H7 (cell line): Measurements from ENCODE around the gene CCDC195. TPM values are rescaled to one million over a fixed set of nuclear protein-coding genes. Genes with fewer than 3 reads are reported as not detected.

ENCODE experiments used
- DNase-seq: peaks from one replicate; pipeline ENCODE4 v3.0.0; 2012
- H3K27me3 ChIP-seq: 2 replicates; pipeline ENCODE4 v1.6.0; 2011; ENCODE audit warnings: mild to moderate bottlenecking, low read length; ENCODE audit not compliant: control insufficient read depth, insufficient read depth
- H3K36me3 ChIP-seq: replicated peaks from 2 replicates; pipeline ENCODE4 v1.5.1; 2011; ENCODE audit warnings: low read length; ENCODE audit not compliant: control insufficient read depth, insufficient read depth
- H3K4me3 ChIP-seq: 2 replicates; pipeline ENCODE4 v1.5.1; 2011; ENCODE audit warnings: low read depth, mild to moderate bottlenecking, control low read depth, low read length, moderate library complexity; ENCODE audit not compliant: insufficient read depth
- total RNA-seq: library from RNA; depleted of rRNA; stranded (reverse); fragments of >200 nt; shearing (Covaris generic); gene quantifications from 2 replicates; pipeline ENCODE4 v1.2.3, GENCODE V29; 2014

The CCDC195 gene
- total RNA-seq, 1 experiment from 2014 or later = not detected

GRCh38 chr2:224722250-224722649 lies 6.1 kb upstream of the CCDC195 start:
- DNase-seq = no peak
- H3K36me3 ChIP-seq = no peaks in the 10 kb centered on the region
- no peaks in the 10 kb centered on the region for H3K27me3 ChIP-seq
- no peak overlapping the region for H3K4me3 ChIP-seq

- no peak overlapping the region for H3K4me3 ChIP-seq
- no peaks in the 10 kb centered on the region for H3K36me3 ChIP-seq
- H3K27me3 ChIP-seq = no peaks in the 10 kb centered on the region
Observed at GRCh38 chr2:224716921-224717320, 756 bp upstream of the CCDC195 start.

GRCh38 chr2:224711859-224712665 lies 4.1 kb downstream of the CCDC195 start:
- H3K27me3 ChIP-seq = no peaks in the 10 kb centered on the region
- no peaks in the 10 kb centered on the region for H3K36me3 ChIP-seq
- H3K4me3 ChIP-seq = no peak overlapping the region
- no peak for DNase-seq

More at GRCh38 chr2:224716921-224717320, 756 bp upstream of the CCDC195 start:
- DNase-seq = no peak

GRCh38 chr2:224711381-224711780 lies 4.8 kb downstream of the CCDC195 start:
- Histone ChIP-seq H3K27me3 (no peaks in the 10 kb centered on the region), H3K36me3 (no peaks in the 10 kb centered on the region), H3K4me3 (no peak overlapping the region)
- DNase-seq = no peak

DNA sequence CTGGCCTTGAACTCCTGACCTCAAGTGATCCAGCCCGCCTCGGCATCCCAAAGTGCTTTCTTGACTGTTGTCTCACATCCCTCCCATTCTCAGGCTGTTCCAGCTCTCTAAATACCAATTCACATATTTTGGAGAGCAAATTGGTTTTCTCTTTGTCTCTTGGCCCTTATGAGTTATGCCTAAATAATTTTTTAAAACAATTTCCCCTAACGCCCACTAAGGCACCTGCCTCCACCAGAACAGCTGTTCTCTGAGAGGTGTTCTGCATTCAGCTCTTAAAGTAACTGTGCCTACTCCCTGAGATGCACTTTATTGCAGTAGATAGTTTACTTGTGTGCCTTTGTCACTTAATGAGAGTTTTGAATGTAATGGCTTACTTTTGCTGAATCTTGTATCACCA lies 6.9 kb downstream of the CCDC195 start:
- H3K4me3 ChIP-seq = no peak overlapping the region
- no peaks in the 10 kb centered on the region for H3K27me3 ChIP-seq
- H3K36me3 ChIP-seq = no peaks in the 10 kb centered on the region
- DNase-seq = no peak

- no peak for DNase-seq
- Histone ChIP-seq H3K4me3 (no peak overlapping the region), H3K27me3 (no peaks in the 10 kb centered on the region), H3K36me3 (no peaks in the 10 kb centered on the region)
Observed at GRCh38 chr2:224694502-224694901, 21.7 kb downstream of the CCDC195 start.

GRCh38 chr2:224691563-224691962 lies 24.6 kb downstream of the CCDC195 start:
- no peaks in the 10 kb centered on the region for H3K36me3 ChIP-seq
- DNase-seq = no peak
- H3K27me3 ChIP-seq = no peaks in the 10 kb centered on the region
- H3K4me3 ChIP-seq = no peak overlapping the region

DNA sequence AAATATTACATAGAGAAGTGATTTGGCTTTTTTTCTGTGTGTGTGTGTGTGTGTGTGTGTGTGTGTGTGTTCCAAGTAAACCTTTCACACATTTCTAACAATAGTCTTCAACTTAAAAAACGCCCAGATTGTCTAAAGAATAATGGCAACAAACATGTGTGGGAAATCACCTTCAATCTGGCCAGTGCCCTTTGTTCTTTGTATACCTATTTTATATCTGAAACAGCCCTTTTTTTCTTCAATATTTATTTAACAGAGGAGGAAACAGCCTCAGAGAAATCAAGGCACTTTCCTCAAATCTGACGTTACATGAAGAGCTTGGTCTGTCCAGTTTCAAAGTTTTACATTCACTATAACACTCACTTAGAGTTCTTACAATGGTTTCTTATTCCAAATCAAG lies 25.3 kb downstream of the CCDC195 start:
- H3K27me3 ChIP-seq = no peaks in the 10 kb centered on the region
- DNase-seq = no peak
- H3K4me3 ChIP-seq = no peak overlapping the region
- H3K36me3 ChIP-seq = no peaks in the 10 kb centered on the region

- no peak for DNase-seq
- no peaks in the 10 kb centered on the region for H3K36me3 ChIP-seq
- H3K27me3 ChIP-seq = no peaks in the 10 kb centered on the region
- no peak overlapping the region for H3K4me3 ChIP-seq
Observed at GRCh38 chr2:224689539-224689938, 26.6 kb downstream of the CCDC195 start.

DNA sequence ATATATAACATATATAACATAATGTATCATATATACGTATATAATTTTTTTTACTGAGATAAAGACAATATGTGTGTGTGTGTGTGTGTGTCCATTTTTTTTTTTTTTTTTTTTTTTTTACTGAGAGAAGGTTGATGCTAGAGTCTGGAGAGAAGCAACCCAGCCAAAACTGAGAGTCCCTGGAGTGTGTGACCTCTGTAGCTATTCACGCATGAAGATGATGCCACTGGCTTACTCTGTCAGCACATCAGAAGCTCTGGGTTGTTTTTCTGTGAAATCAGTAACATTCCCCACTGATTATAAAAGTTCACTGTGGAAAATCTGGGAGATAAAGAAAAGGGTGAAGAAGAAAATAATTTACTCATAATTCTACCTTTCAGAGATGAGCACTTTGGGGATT lies 27.2 kb downstream of the CCDC195 start:
- Histone ChIP-seq H3K4me3 (no peak overlapping the region), H3K36me3 (no peaks in the 10 kb centered on the region), H3K27me3 (no peaks in the 10 kb centered on the region)
- DNase-seq = no peak

- H3K36me3 ChIP-seq = no peaks in the 10 kb centered on the region
- no peak for DNase-seq
- no peaks in the 10 kb centered on the region for H3K27me3 ChIP-seq
- no peak overlapping the region for H3K4me3 ChIP-seq
Observed at GRCh38 chr2:224687156-224687555, 29.0 kb downstream of the CCDC195 start.

GRCh38 chr2:224685121-224685520 lies 31.0 kb downstream of the CCDC195 start:
- Histone ChIP-seq H3K4me3 (no peak overlapping the region), H3K27me3 (no peaks in the 10 kb centered on the region), H3K36me3 (no peaks in the 10 kb centered on the region)
- no peak for DNase-seq

DNA sequence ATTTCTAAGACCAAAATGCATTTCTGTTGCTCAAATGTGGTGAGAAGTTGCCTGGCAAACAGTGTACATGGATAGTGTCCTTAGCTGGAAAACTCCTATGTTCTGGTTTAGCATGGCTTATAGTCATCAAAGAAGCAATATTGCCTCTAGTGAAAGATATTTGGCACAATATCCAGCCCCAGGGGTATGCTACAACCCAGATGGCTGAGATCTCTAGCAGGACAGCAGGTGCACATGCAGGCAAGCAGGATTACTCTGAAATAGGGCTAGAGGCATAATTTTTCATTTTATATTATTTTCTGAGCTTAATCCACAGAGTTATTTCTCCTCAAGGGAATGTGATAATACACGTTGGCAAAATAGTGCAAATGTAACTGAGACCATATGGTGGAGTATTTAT lies 34.0 kb downstream of the CCDC195 start:
- Histone ChIP-seq H3K4me3 (no peak overlapping the region), H3K27me3 (no peaks in the 10 kb centered on the region), H3K36me3 (no peaks in the 10 kb centered on the region)
- no peak for DNase-seq

- H3K27me3 ChIP-seq = no peaks in the 10 kb centered on the region
- no peak for DNase-seq
- H3K4me3 ChIP-seq = no peak overlapping the region
Observed at GRCh38 chr2:224671731-224672130, 44.4 kb downstream of the CCDC195 start.

DNA sequence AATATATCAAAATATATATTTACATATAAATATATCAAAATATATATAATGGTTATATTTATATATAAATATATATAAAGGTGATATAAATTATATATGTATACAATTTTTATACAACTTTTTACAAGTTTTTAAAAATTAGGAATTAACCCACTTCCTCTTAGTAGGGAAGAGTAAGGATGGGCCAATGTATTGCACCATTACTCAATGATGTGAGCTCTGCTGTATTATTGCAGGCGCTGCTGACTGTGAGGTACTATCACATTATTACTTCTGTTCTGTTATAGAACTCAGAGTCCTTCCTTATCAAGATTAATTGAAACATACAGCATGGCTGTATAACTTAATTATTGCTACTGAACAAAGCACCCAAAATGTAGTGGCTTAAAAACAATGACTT lies 46.0 kb downstream of the CCDC195 start:
- no peak for DNase-seq
- Histone ChIP-seq H3K36me3 (no peaks in the 10 kb centered on the region), H3K4me3 (no peak overlapping the region), H3K27me3 (no peaks in the 10 kb centered on the region)

More at GRCh38 chr2:224671731-224672130, 44.4 kb downstream of the CCDC195 start:
- no peaks in the 10 kb centered on the region for H3K36me3 ChIP-seq
